Gastrocnemius medialis (tissue), 4 donors: ENCODE measurements around the gene RFTN1. TPM values are rescaled to one million over a fixed set of nuclear protein-coding genes. Genes with fewer than 3 reads are reported as not detected.

Experiments
- ATAC-seq, 2 donors: fragments of 150-250 bp; one replicate each; pipeline ENCODE4 v1.9.1; 2016
- DNase-seq, 2 donors: peaks; one replicate each; pipeline ENCODE4 v3.0.0-alpha.2; 2019
- H3K27ac ChIP-seq, 4 donors: fragments of 200-600 bp; sonication (generic); 1 replicate in 1 of 4; 2 replicates in 3 of 4; pipeline ENCODE4 v1.5.1; 2016 to 2018; ENCODE audit warnings: mild to moderate bottlenecking in 2 of 4, moderate library complexity in 1 of 4
- H3K27me3 ChIP-seq, 3 donors: fragments of 200-600 bp; sonication (generic) in 2 of 3; 1 replicate in 1 of 3; 2 replicates in 2 of 3; pipeline versions ENCODE4 v1.5.1 to v1.6.0; 2016 to 2019; ENCODE audit warnings: mild to moderate bottlenecking in 1 of 3, moderate library complexity in 1 of 3
- H3K36me3 ChIP-seq, 2 donors: fragments of 200-600 bp; sonication (generic) in 1 of 2; one replicate each; pipeline ENCODE4 v1.5.1; 2017 to 2018
- H3K4me1 ChIP-seq, 2 donors: fragments of 200-600 bp; sonication (generic) in 1 of 2; one replicate each; pipeline ENCODE4 v1.5.1; 2016 to 2017; ENCODE audit warnings: mild to moderate bottlenecking in 2 of 2
- H3K4me3 ChIP-seq, 4 donors: fragments of 200-600 bp; sonication (generic) in 3 of 4; 1 replicate in 1 of 4; 2 replicates in 3 of 4; pipeline ENCODE4 v1.5.1; 2016 to 2019; ENCODE audit warnings: mild to moderate bottlenecking in 2 of 4
- H3K9me3 ChIP-seq, 3 donors: fragments of 200-600 bp; sonication (generic) in 2 of 3; 1 replicate in 1 of 3; 2 replicates in 2 of 3; pipeline ENCODE4 v1.5.1; 2016 to 2019
- POLR2A ChIP-seq, 2 donors: fragments of 450-650 bp; IDR thresholded peaks; one replicate each; pipeline ENCODE4 v1.6.1; 2017; ENCODE audit warnings: antibody characterized with exemption in 2 of 2, mild to moderate bottlenecking in 2 of 2, moderate library complexity in 2 of 2
- in situ Hi-C, 4 donors: fragments of 200-750 bp; cut with MboI; loops; one replicate each; pipeline versions ENCODE4 v1.15.0 to v1.8.0; 2017; ENCODE audit warnings: low sequenced_read_pairs in 4 of 4
- intact Hi-C: fragments of 100-400 bp; cut with DNase I; formaldehyde crosslinking; loops from one replicate; pipeline ENCODE4 v1.15.1; 2023; ENCODE audit warnings: low total_unique reads
- total RNA-seq, 4 donors: library from RNA; depleted of rRNA; stranded (reverse); fragments of >200 nt; gene quantifications; one replicate each; pipeline versions ENCODE4 v1.1.0 to v1.2.3, GENCODE V29; 2016
- TF ChIP-seq, protein P1 (sequence below), 5 experiments: fragments of 450-650 bp in 3 of 5; fragments of 200-600 bp in 2 of 5; sonication (generic) in 2 of 5; IDR thresholded peaks in 4 of 5; conservative IDR thresholded peaks in 1 of 5; 1 replicate in 4 of 5; 2 replicates in 1 of 5; pipeline ENCODE4 v1.5.1; 2016 to 2019; ENCODE audit warnings: antibody characterized with exemption in 5 of 5, mild to moderate bottlenecking in 3 of 5, moderate library complexity in 3 of 5

The RFTN1 gene
- total RNA-seq, 4 donors from 2014 or later: 10.7 to 22.8 (median 11.7) TPM

DNA sequence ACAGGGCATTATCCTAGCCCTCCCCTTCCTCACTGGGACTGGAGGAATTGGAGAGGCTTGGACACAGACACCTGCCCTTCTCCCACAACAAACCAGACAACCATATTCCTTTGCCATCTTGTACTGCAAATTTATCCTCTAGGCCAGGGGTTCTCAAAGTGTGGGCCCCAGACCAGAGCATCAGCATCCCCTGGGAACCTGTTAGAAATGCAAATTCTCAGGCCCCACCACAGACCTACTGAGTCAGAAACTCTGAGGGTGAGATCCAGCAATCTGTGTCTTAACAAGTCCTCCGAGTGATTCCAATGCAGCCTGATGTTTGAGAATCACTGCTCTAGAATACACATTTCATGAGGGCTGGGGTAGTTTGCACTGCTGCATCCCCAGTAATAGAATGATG, 133.1 kb downstream of the RFTN1 start:
- ATAC-seq (no peak), DNase-seq (no peak)
- no peak overlapping the region for H3K27ac ChIP-seq
- in situ Hi-C loops (no loop called here), intact Hi-C loops (no loop called here)
- peaks cover 14 to 19% of the 10 kb centered on the region in 2 donors for H3K4me1 ChIP-seq
- H3K4me3 ChIP-seq: no peak overlapping the region
- H3K36me3 ChIP-seq: peaks cover 0 to 7% of the 10 kb centered on the region in 2 donors
- H3K27me3 ChIP-seq: no peaks in the 10 kb centered on the region
- no peaks in the 10 kb centered on the region for H3K9me3 ChIP-seq
- TF ChIP-seq, protein P1, sequence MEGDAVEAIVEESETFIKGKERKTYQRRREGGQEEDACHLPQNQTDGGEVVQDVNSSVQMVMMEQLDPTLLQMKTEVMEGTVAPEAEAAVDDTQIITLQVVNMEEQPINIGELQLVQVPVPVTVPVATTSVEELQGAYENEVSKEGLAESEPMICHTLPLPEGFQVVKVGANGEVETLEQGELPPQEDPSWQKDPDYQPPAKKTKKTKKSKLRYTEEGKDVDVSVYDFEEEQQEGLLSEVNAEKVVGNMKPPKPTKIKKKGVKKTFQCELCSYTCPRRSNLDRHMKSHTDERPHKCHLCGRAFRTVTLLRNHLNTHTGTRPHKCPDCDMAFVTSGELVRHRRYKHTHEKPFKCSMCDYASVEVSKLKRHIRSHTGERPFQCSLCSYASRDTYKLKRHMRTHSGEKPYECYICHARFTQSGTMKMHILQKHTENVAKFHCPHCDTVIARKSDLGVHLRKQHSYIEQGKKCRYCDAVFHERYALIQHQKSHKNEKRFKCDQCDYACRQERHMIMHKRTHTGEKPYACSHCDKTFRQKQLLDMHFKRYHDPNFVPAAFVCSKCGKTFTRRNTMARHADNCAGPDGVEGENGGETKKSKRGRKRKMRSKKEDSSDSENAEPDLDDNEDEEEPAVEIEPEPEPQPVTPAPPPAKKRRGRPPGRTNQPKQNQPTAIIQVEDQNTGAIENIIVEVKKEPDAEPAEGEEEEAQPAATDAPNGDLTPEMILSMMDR (IDR thresholded peaks at IDR 0.05 in 4 of 5, conservative IDR thresholded peaks at IDR 0.05 in 1 of 5): no peak
- TF ChIP-seq POLR2A (IDR thresholded peaks at IDR 0.05): no peak

DNA sequence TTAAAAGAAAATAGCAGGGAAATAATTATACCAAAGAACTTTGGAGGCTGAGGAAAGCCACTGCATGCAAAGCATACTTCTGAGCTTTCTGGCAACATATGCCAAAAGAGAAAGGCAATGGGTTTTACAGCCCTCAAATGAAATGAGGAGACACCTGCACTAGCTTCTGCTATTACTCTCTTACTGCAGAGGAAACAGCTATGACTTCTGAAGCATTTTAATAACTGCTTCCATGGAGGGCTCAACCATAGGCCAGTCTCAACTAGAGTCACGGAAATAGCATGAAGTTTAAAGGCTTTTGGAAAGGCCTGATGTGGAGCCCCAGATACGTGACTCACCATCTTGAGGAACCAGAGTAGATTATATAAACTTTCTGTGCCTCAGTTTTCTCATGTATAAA, 133.7 kb downstream of the RFTN1 start:
- intact Hi-C loops: no loop called here
- ATAC-seq (no peak), DNase-seq (no peak)
- TF ChIP-seq, protein P1 (IDR thresholded peaks at IDR 0.05 in 4 of 5, conservative IDR thresholded peaks at IDR 0.05 in 1 of 5): no peak
- TF ChIP-seq POLR2A (IDR thresholded peaks at IDR 0.05): no peak
- Histone ChIP-seq H3K4me3 (no peak overlapping the region), H3K9me3 (no peaks in the 10 kb centered on the region), H3K27ac (no peak overlapping the region), H3K27me3 (no peaks in the 10 kb centered on the region), H3K4me1 (peaks cover 14 to 19% of the 10 kb centered on the region in 2 donors), H3K36me3 (peaks cover 0 to 7% of the 10 kb centered on the region in 2 donors)
- in situ Hi-C loops: loop anchor here in 1 of 4 donors (10.0 kb wide), 1 partner anchor 65 kb away; no protein-coding TSS in a partner anchor

DNA sequence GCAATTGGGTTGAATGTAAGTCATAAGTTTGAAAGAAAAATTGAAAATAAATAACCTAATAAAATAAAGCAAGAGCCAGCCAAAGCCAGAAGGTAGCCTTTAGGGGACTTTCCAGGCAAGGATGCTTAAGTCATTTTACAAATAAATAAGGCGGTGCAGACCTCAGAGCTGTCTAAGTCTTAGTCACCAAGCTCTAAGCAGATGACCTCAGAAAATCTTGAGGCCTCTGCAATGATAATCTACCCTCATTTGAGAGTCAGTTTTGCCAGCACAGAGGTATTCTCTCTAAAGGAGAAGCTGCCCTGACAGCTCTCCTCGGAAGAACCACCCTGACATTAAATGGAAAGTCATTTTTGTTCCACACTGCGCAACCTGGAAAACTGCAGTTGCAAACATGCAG, 134.6 kb downstream of the RFTN1 start:
- intact Hi-C loops: no loop called here
- H3K27ac ChIP-seq: no peak overlapping the region
- TF ChIP-seq, protein P1 (IDR thresholded peaks at IDR 0.05 in 4 of 5, conservative IDR thresholded peaks at IDR 0.05 in 1 of 5): no peak
- TF ChIP-seq POLR2A (IDR thresholded peaks at IDR 0.05): no peak
- H3K27me3 ChIP-seq: no peaks in the 10 kb centered on the region
- H3K9me3 ChIP-seq: no peaks in the 10 kb centered on the region
- peaks cover 20 to 24% of the 10 kb centered on the region in 2 donors for H3K4me1 ChIP-seq
- DNase-seq: no peak
- H3K36me3 ChIP-seq: peaks cover 0 to 7% of the 10 kb centered on the region in 2 donors
- in situ Hi-C loops: loop anchor here in 1 of 4 donors (10.0 kb wide), 1 partner anchor 64 kb away; no protein-coding TSS in a partner anchor
- no peak overlapping the region for H3K4me3 ChIP-seq
- ATAC-seq: no peak

DNA sequence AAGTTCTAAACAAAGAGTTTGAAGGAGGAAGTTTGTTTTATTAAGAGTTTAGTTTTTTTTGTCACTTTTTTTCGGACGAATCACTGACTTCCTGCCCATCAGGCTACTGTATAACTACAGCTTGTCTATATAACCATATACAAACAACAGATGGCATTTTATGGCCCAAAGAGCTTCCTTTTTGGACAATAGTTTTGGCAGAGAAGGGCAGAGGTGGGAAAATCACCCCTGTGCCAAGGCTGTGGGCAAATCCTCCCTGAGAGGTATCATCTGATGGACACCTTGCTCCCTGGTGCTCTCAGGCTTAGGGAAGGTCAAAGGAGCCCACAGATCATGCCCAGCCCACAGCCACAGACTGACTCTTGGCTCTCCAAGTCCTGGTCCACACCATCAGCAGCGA, 135.1 kb downstream of the RFTN1 start:
- H3K27ac ChIP-seq: peak overlapping the region in 1 of 4 donors; percentile 7
- ATAC-seq: no peak
- in situ Hi-C loops: loop anchor here in 1 of 4 donors (10.0 kb wide), 1 partner anchor 64 kb away; no protein-coding TSS in a partner anchor
- no peak overlapping the region for H3K4me3 ChIP-seq
- intact Hi-C loops: no loop called here
- no peaks in the 10 kb centered on the region for H3K27me3 ChIP-seq
- no peaks in the 10 kb centered on the region for H3K9me3 ChIP-seq
- H3K36me3 ChIP-seq: peaks cover 0 to 7% of the 10 kb centered on the region in 2 donors
- DNase-seq: no peak
- H3K4me1 ChIP-seq: peaks cover 25 to 28% of the 10 kb centered on the region in 2 donors
- TF ChIP-seq POLR2A (IDR thresholded peaks at IDR 0.05): no peak
- TF ChIP-seq, protein P1 (IDR thresholded peaks at IDR 0.05 in 4 of 5, conservative IDR thresholded peaks at IDR 0.05 in 1 of 5): no peak
